HG03571 (cell line): Measurements from ENCODE around the gene PTPN1.

Experiments
- ATAC-seq: cut with Tn5 transposase; IDR thresholded peaks from one replicate; pipeline ENCODE4 v1.9.1; 2021; ENCODE audit not compliant: unreplicated experiment

The PTPN1 gene

DNA sequence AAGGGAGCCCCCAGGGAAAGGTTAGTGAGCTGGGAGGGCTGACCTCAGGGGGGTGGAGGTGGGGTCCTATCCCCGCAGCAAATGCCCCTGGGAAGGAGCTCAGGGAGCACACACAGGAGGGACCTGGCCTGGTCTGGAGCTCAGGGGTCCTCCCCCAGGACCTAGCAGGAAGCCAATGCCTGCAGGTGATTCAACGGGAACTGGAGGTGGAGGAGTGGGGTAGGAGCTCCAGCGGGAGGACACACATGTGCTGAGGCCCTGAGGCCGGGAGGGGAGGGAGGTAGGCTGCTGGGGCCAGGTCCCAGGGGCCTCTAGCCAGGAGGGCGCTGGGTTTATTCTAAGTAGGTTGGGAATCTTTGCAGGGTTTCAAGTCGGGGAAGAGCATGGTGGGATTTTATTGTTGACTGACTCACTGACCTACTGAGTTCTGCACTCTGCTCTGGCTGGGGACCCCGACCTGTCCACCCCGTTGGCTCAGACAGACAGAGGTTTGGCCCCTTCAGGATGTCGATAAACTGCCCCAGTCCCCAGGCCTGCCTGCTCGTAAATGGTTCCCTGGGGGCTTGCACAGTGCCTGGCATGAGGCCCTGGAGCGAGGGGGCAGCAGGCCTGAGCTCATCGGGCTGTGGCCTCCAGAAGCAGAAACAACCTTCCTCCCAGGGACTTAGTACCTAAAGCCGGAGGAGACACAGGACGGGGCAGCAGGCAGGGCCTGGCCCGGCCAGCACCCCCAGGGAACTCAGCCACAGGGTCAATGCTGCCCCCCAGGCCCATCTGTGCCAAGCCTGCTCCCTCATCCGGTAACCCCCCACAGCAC, 118.9 kb downstream of the PTPN1 start:
- ATAC-seq = no peak

DNA sequence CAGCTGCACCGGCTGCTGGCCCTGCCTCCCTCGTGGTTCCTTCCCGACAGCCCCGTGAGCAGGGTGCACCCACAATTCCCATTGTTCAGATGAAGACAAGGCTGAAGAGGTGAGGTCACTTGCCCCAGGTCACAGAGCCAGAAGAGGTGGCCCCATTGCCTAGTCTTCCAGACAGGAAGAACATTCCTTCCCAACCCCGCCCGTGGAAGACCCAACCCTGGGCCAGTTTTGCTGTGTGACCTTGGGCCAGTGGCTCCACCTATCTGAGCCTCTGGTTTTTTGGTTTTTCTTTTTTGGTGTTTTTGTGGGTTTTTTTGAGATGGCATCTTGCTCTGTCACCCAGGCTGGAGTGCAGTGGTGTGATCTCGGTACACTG, 119.5 kb downstream of the PTPN1 start:
- no peak for ATAC-seq

DNA sequence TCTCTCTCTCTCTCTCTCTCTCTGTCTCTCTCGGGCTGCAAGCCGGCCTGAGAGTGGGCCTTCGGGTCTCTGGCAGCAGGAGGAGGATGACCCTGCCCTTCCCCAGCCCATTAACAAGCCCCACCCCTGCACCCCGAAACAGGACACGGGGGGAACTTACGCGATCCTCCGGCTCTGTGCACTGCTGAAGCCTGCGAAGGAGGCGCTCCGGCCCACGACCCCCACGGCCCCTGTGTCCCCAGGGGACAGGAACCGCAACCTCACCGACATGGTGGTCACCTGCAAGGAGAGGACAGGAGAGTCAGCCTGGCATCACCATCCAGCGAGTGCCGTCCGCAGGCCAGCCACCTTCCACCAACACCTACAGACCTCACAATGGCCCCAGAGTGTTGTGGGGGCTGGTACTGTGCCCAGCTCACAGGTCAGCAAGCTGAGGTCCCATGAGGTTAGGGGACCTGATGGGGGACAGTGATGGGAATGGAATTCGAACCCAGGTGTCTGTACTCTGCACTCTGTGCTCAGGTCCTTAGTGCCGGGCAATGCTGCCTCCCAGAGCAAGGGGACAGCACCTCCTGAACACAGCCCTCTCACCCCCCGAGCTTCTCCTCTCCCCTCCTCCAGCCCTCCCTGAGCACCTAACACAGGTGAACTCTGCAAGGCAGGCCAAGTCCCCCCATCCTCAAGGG, 120.5 kb downstream of the PTPN1 start:
- no peak for ATAC-seq

DNA sequence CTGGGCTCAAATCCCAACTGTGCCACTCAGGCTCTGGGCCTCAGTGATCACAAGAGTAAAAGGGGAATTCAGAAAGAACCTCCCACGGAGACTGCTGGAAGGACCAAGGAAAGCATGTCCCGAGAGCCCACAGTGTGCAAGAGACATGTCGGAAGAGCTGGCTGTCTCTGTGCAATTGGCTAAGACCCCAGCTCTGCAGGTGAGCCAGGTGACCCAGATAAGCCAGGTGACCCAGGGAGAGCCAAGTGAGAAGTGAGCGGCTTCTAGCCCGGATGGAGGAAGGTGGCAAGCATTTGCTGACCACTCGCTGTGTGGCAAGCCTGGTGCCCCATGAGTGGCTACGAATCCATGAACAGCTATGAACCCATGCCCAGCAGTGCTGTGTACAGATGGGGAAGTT, 122.1 kb downstream of the PTPN1 start:
- no peak for ATAC-seq

DNA sequence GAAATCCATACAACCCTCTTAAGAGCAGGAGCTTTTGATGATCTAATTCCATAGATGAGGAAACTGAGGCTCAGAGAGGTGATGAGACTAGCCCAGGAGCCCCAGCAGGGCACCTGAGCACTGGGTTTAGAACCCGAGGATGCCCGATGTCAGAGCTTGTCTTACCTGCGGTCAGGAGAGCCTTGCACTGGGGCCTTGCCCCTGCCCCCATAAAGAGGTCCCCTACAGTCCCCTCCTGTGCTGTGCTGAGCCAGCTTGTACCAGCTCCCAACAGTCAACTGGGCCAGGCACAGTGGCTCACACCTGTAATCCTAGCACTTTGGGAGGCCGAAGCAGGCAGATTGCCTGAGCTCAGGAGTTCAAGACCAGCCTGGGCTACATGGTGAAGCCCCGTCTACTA, 122.5 kb downstream of the PTPN1 start:
- no peak for ATAC-seq

DNA sequence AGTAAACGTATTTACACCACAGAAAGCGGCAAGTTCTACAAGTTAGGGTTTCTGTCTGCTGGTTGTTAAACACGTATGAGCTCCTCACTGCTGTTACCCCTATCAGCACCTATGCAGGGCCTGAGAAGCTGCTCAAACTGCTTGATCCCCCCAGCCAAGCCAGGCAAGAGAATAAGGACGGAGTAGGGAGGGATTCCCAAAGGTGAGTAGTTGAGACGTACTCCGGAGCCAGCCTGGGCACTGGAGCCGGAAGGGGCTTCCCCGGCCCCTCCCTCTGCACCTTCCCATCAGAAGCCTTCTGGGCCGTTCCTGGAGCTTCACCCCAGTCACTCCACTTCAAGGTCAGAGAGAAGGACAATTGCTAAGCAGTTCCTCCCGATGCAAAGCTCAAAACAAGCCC, 123.2 kb downstream of the PTPN1 start:
- ATAC-seq = no peak

DNA sequence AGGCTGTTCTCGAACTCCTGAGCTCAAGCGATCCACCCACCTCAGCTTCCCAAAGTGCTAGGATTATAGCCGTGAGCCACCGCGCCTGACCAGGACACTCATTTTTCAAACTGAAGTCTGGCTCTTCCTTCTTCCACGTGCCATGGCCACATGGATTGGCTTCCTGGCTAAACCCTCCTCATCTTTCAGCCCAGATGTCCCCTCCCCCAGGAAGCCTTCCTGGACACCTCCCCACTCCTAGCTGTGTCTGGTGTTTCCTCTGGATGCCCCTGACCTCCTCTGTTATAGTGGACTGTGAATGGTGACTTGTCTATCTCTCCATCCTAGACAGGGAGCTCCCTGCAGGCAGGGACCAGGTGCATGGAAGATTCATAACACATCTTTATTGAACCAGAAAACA, 124.0 kb downstream of the PTPN1 start:
- no peak for ATAC-seq
